ENCODE results near the gene BMPR1A. TPM values are rescaled to one million over a fixed set of nuclear protein-coding genes. Genes with fewer than 3 reads are reported as not detected.
A peak's percentile ranks its signal among the peaks of the same experiment; 100 is the strongest.

Gene BMPR1A
- total RNA-seq, 1 experiment from 2014 or later, result 63.2 TPM

GRCh38 chr10:86749854-86750253 lies 6.6 kb upstream of the BMPR1A start:
- no peaks in the 10 kb centered on the region for H3K27me3 ChIP-seq (replicated peaks; ENCODE audit: control insufficient read depth, insufficient read depth, low read length)
- H3K4me3 Mint-ChIP-seq (ENCODE audit: unreplicated experiment), result no peak overlapping the region
- H3K36me3 ChIP-seq (ENCODE audit: control insufficient read depth, insufficient read depth, low read length), result no peaks in the 10 kb centered on the region
- H3K4me1 ChIP-seq, result 0 out of 2 replicates have a peak, but pooled peaks cover 9% of the 10 kb centered on the region
- no peaks in the 10 kb centered on the region for H3K36me3 Mint-ChIP-seq (ENCODE audit: insufficient read depth, unreplicated experiment)
- CTCF ChIA-PET, result no interaction called here
- H3K4me3 ChIP-seq (ENCODE audit: low read depth, low read length), result no peak overlapping the region
- POLR2A ChIA-PET, result no interaction called here
- H3K9me3 ChIP-seq, result no peaks in the 10 kb centered on the region
- peaks cover 16% of the 10 kb centered on the region for H3K4me1 Mint-ChIP-seq (ENCODE audit: low read depth, unreplicated experiment)
- no TSS peak for BruUV-seq (replicated peaks)
- TF ChIP-seq CTCF (IDR thresholded peaks at IDR 0.05; ENCODE audit: insufficient read depth in 1 of 2, low read depth in 1 of 2, low read length in 1 of 2, severe bottlenecking in 1 of 2, unreplicated experiment in 1 of 2), result no peak
- no peaks in the 10 kb centered on the region for H3K27me3 Mint-ChIP-seq (ENCODE audit: insufficient read depth, unreplicated experiment)
- H3K27ac Mint-ChIP-seq (ENCODE audit: unreplicated experiment), result no peak overlapping the region
- no peaks in the 10 kb centered on the region for H3K9me3 Mint-ChIP-seq (ENCODE audit: unreplicated experiment)
- intact Hi-C loops (cut with micrococcal nuclease; ENCODE audit: unreplicated experiment), result no loop called here
- DNase-seq, result no peak

GRCh38 chr10:86751477-86751876 lies 4.9 kb upstream of the BMPR1A start:
- no peak for DNase-seq
- BruUV-seq (replicated peaks), result no TSS peak
- TF ChIP-seq CTCF (IDR thresholded peaks at IDR 0.05; ENCODE audit: insufficient read depth in 1 of 2, low read depth in 1 of 2, low read length in 1 of 2, severe bottlenecking in 1 of 2, unreplicated experiment in 1 of 2), result no peak
- ChIA-PET POLR2A (no interaction called here), CTCF (no interaction called here)
- H3K27me3 Mint-ChIP-seq (ENCODE audit: insufficient read depth, unreplicated experiment), result no peaks in the 10 kb centered on the region
- intact Hi-C loops (cut with micrococcal nuclease; ENCODE audit: unreplicated experiment), result no loop called here
- Histone ChIP-seq H3K27me3 (replicated peaks; ENCODE audit: control insufficient read depth, insufficient read depth, low read length) (no peaks in the 10 kb centered on the region), H3K4me3 (ENCODE audit: low read depth, low read length) (no peak overlapping the region), H3K9me3 (no peaks in the 10 kb centered on the region), H3K36me3 (ENCODE audit: control insufficient read depth, insufficient read depth, low read length) (no peaks in the 10 kb centered on the region), H3K4me1 (peaks cover 9% of the 10 kb centered on the region; the same call in 1 of the 2 replicates)
- H3K4me1 Mint-ChIP-seq (ENCODE audit: low read depth, unreplicated experiment), result peaks cover 20% of the 10 kb centered on the region
- H3K4me3 Mint-ChIP-seq (ENCODE audit: unreplicated experiment), result no peak overlapping the region
- H3K36me3 Mint-ChIP-seq (ENCODE audit: insufficient read depth, unreplicated experiment), result peaks cover 11% of the 10 kb centered on the region
- no peaks in the 10 kb centered on the region for H3K9me3 Mint-ChIP-seq (ENCODE audit: unreplicated experiment)
- H3K27ac Mint-ChIP-seq (ENCODE audit: unreplicated experiment), result no peak overlapping the region

GRCh38 chr10:86752311-86752710 lies 4.1 kb upstream of the BMPR1A start:
- Histone ChIP-seq H3K36me3 (ENCODE audit: control insufficient read depth, insufficient read depth, low read length) (no peaks in the 10 kb centered on the region), H3K27me3 (replicated peaks; ENCODE audit: control insufficient read depth, insufficient read depth, low read length) (no peaks in the 10 kb centered on the region), H3K9me3 (no peaks in the 10 kb centered on the region), H3K4me3 (ENCODE audit: low read depth, low read length) (no peak overlapping the region), H3K4me1 (peaks cover 9% of the 10 kb centered on the region; the same call in 1 of the 2 replicates)
- peak; percentile 29 to 56 for DNase-seq
- TF ChIP-seq CTCF (IDR thresholded peaks at IDR 0.05; ENCODE audit: insufficient read depth in 1 of 2, low read depth in 1 of 2, low read length in 1 of 2, severe bottlenecking in 1 of 2, unreplicated experiment in 1 of 2), result no peak
- ChIA-PET CTCF (no interaction called here), POLR2A (no interaction called here)
- no peaks in the 10 kb centered on the region for H3K27me3 Mint-ChIP-seq (ENCODE audit: insufficient read depth, unreplicated experiment)
- no peaks in the 10 kb centered on the region for H3K9me3 Mint-ChIP-seq (ENCODE audit: unreplicated experiment)
- H3K27ac Mint-ChIP-seq (ENCODE audit: unreplicated experiment), result peak overlapping the region; percentile 46
- H3K36me3 Mint-ChIP-seq (ENCODE audit: insufficient read depth, unreplicated experiment), result peaks cover 14% of the 10 kb centered on the region
- peak overlapping the region; percentile 34 for H3K4me3 Mint-ChIP-seq (ENCODE audit: unreplicated experiment)
- no TSS peak for BruUV-seq (replicated peaks)
- intact Hi-C loops (cut with micrococcal nuclease; ENCODE audit: unreplicated experiment), result no loop called here
- peaks cover 20% of the 10 kb centered on the region for H3K4me1 Mint-ChIP-seq (ENCODE audit: low read depth, unreplicated experiment)

All from Caco-2 (cell line).